Activated CD8-positive, alpha-beta memory T cell treated with anti-CD3 and anti-CD28 coated beads for 24 hours (primary cell): ENCODE measurements around the gene SURF2.
A peak's percentile ranks its signal among the peaks of the same experiment; 100 is the strongest.

Source experiments
- DNase-seq: peaks from one replicate; pipeline ENCODE4 v3.0.0-alpha.2; 2020

Gene SURF2

GRCh38 chr9:133339641-133340040 lies 16.7 kb upstream of the SURF2 start:
- DNase-seq, result no peak

GRCh38 chr9:133340256-133340655 lies 16.1 kb upstream of the SURF2 start:
- DNase-seq, result no peak

- no peak for DNase-seq
Measured at GRCh38 chr9:133340916-133341315, 15.4 kb upstream of the SURF2 start.

- DNase-seq, result no peak
Measured at GRCh38 chr9:133341369-133342068, 14.8 kb upstream of the SURF2 start.

- no peak for DNase-seq
Measured at GRCh38 chr9:133342069-133342406, 14.3 kb upstream of the SURF2 start.

GRCh38 chr9:133342570-133342969 lies 13.8 kb upstream of the SURF2 start:
- no peak for DNase-seq

GRCh38 chr9:133344071-133344470 lies 12.3 kb upstream of the SURF2 start:
- no peak for DNase-seq

- DNase-seq, result no peak
Measured at GRCh38 chr9:133344979-133345378, 11.4 kb upstream of the SURF2 start.

GRCh38 chr9:133345596-133345995 lies 10.8 kb upstream of the SURF2 start:
- no peak for DNase-seq

- no peak for DNase-seq
Measured at GRCh38 chr9:133346021-133346785, 10.1 kb upstream of the SURF2 start.

GRCh38 chr9:133347515-133347984 lies 8.8 kb upstream of the SURF2 start:
- no peak for DNase-seq

GRCh38 chr9:133347985-133348717 lies 8.2 kb upstream of the SURF2 start, which contains the start of the genes MED22 and RPL7A:
MED22 (minus strand) TSS chr9:133348131; CDS start chr9:133346662, 1,469 bp downstream.
RPL7A (plus strand) TSS chr9:133348218; CDS start chr9:133348244, 26 bp downstream.
- peak; percentile 96 for DNase-seq

GRCh38 chr9:133348718-133349573 lies 7.4 kb upstream of the SURF2 start:
- no peak for DNase-seq

- no peak for DNase-seq
Measured at GRCh38 chr9:133349965-133350616, 6.3 kb upstream of the SURF2 start.

GRCh38 chr9:133351526-133351907 lies 4.8 kb upstream of the SURF2 start:
- DNase-seq, result no peak

- peak; percentile 82 for DNase-seq
Measured at GRCh38 chr9:133351908-133352634, 4.3 kb upstream of the SURF2 start.

GRCh38 chr9:133352635-133353340 lies 3.6 kb upstream of the SURF2 start:
- no peak for DNase-seq

- DNase-seq, result no peak
Measured at GRCh38 chr9:133353548-133353947, 2.8 kb upstream of the SURF2 start.

GRCh38 chr9:133354766-133355165 lies 1.6 kb upstream of the SURF2 start:
- no peak for DNase-seq

- DNase-seq, result peak; percentile 73
Measured at GRCh38 chr9:133355881-133356357, 431 bp upstream of the SURF2 start.
